ENCODE data around the gene MARCHF3.

DNA sequence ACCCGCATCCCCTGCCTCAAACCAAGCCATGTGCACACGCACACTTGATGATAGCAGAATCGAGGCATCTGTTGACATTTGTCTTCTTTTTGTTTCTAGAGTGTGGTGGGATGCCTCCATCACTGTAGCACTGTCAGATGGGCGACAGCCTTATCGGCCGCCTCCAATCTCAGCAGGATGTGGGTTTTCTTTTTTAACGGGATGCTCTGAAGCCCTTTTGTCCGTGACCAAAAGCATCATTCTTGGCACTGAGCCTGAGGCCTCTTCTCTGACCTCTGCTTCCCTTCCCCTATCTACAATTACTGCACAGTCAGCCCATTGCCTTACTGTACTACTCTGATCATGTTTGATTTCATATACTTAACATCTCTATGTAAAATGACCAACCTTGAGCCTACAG, 175.1 kb downstream of the MARCHF3 start:
- TF ChIP-seq RELA (CRISPR knock-in tag; IDR thresholded peaks at IDR 0.05; ENCODE audit: borderline replicate concordance) (no peak), ZNF317 (CRISPR knock-in tag; IDR thresholded peaks at IDR 0.05; ENCODE audit: borderline replicate concordance, low read depth) (no peak), CBFB (CRISPR knock-in tag; IDR thresholded peaks at IDR 0.05; ENCODE audit: low read depth) (no peak), CREB1 (CRISPR knock-in tag; IDR thresholded peaks at IDR 0.05) (no peak), ZNF232 (CRISPR knock-in tag; IDR thresholded peaks at IDR 0.05) (no peak)
- TF ChIP-seq, protein P1, sequence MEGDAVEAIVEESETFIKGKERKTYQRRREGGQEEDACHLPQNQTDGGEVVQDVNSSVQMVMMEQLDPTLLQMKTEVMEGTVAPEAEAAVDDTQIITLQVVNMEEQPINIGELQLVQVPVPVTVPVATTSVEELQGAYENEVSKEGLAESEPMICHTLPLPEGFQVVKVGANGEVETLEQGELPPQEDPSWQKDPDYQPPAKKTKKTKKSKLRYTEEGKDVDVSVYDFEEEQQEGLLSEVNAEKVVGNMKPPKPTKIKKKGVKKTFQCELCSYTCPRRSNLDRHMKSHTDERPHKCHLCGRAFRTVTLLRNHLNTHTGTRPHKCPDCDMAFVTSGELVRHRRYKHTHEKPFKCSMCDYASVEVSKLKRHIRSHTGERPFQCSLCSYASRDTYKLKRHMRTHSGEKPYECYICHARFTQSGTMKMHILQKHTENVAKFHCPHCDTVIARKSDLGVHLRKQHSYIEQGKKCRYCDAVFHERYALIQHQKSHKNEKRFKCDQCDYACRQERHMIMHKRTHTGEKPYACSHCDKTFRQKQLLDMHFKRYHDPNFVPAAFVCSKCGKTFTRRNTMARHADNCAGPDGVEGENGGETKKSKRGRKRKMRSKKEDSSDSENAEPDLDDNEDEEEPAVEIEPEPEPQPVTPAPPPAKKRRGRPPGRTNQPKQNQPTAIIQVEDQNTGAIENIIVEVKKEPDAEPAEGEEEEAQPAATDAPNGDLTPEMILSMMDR (IDR thresholded peaks at IDR 0.05), result no peak
- TF ChIP-seq, protein P2, sequence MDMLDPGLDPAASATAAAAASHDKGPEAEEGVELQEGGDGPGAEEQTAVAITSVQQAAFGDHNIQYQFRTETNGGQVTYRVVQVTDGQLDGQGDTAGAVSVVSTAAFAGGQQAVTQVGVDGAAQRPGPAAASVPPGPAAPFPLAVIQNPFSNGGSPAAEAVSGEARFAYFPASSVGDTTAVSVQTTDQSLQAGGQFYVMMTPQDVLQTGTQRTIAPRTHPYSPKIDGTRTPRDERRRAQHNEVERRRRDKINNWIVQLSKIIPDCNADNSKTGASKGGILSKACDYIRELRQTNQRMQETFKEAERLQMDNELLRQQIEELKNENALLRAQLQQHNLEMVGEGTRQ (CRISPR knock-in tag; IDR thresholded peaks at IDR 0.05), result no peak

Measured in WTC11 (cell line).